ENCODE results near the gene ZNF593. TPM values are rescaled to one million over a fixed set of nuclear protein-coding genes. Genes with fewer than 3 reads are reported as not detected.

The ZNF593 gene
- total and polyA plus RNA-seq, 9 of the 15 experiments (the other 6 are each of a cell fraction or from before 2014, with no cell fraction given): 9.8 to 334 (median 48.2) TPM

GRCh38 chr1:26121854-26122773 lies 47.6 kb upstream of the ZNF593 start (continued):
- TF ChIP-seq ZNF592 (IDR thresholded peaks at IDR 0.05): peak; percentile 77; the same call in 1 of the 2 replicates
- 0 out of 2 replicates have a peak, but pooled peaks have one; percentile 74 for TF ChIP-seq PREB (CRISPR knock-in tag; IDR thresholded peaks at IDR 0.05)
- peak; percentile 13 to 42; a peak in 1 of 4 replicates for TF ChIP-seq KDM1A (IDR thresholded peaks at IDR 0.05)
- no peak for TF ChIP-seq DLX4 (CRISPR knock-in tag; IDR thresholded peaks at IDR 0.05)
- no peak for TF ChIP-seq ZNF668 (CRISPR knock-in tag; IDR thresholded peaks at IDR 0.05)
- TF ChIP-seq KLF16 (IDR thresholded peaks at IDR 0.05): no peak
- TF ChIP-seq ZBTB40 (IDR thresholded peaks at IDR 0.05): no peak
- TF ChIP-seq ZBTB40 (CRISPR knock-in tag; IDR thresholded peaks at IDR 0.05): no peak
- TF ChIP-seq MAX (CRISPR knock-in tag; IDR thresholded peaks at IDR 0.05): no peak
- TF ChIP-seq CEBPB (tag; IDR thresholded peaks at IDR 0.05): peak; percentile 88
